K562 (cell line): ENCODE results near the gene GTF2H4.

Experiments
- EP300 ChIP-seq: IDR thresholded peaks from 2 replicates; pipeline ENCODE4 v1.6.1; 2012; ENCODE audit warnings: low read length, improper control_type of control experiment
- FOXA1 ChIP-seq: fragments of 450-650 bp; IDR thresholded peaks from 2 replicates; pipeline ENCODE4 v1.6.1; 2016; ENCODE audit warnings: mild to moderate bottlenecking, borderline replicate concordance
- MAFF ChIP-seq: IDR thresholded peaks from 2 replicates; pipeline ENCODE4 v1.6.1; 2012; ENCODE audit warnings: low read length, improper control_type of control experiment
- NFE2L1 ChIP-seq: fragments of 450-650 bp; IDR thresholded peaks from 2 replicates; pipeline ENCODE4 v1.6.1; 2016; ENCODE audit warnings: missing genetic modification characterization, low read depth, mild to moderate bottlenecking, missing compliant biosample characterization, moderate library complexity, borderline replicate concordance
- NFRKB ChIP-seq: fragments of 450-650 bp; IDR thresholded peaks from 2 replicates; pipeline ENCODE4 v1.6.1; 2016; ENCODE audit warnings: low read depth
- POLR2A ChIP-seq: fragments of 450-650 bp; conservative IDR thresholded peaks from 2 replicates; pipeline ENCODE4 v1.6.1; 2016
- POLR2AphosphoS2 ChIP-seq: IDR thresholded peaks from 2 replicates; pipeline ENCODE4 v1.6.1; 2012; ENCODE audit warnings: low read length, improper control_type of control experiment
- SIRT6 ChIP-seq: IDR thresholded peaks from one replicate; pipeline ENCODE4 v1.6.1; 2012; ENCODE audit warnings: low read depth, mild to moderate bottlenecking, control low read depth, inconsistent platforms, low read length, moderate library complexity
- ZFP36 ChIP-seq: fragments of 150-350 bp; IDR thresholded peaks from 2 replicates; pipeline ENCODE4 v1.6.1; 2018; ENCODE audit warnings: low read length, low read depth; ENCODE audit not compliant: partially characterized antibody
- ZMIZ1 ChIP-seq, 2 experiments: fragments of 150-350 bp in 1 of 2; IDR thresholded peaks; 2 replicates each; pipeline ENCODE4 v1.6.1; 2012 to 2016; ENCODE audit warnings: low read depth in 2 of 2, low read length in 2 of 2, mild to moderate bottlenecking in 1 of 2, moderate library complexity in 1 of 2
- ZNF780A ChIP-seq: fragments of 250-450 bp; sonication (Bioruptor Pico); IDR thresholded peaks from 2 replicates; pipeline ENCODE4 v1.5.0; 2021; ENCODE audit warnings: mild to moderate bottlenecking
- TF ChIP-seq, protein P1 (sequence below): fragments of 250-450 bp; sonication (Bioruptor Pico); IDR thresholded peaks from 2 replicates; pipeline ENCODE4 v1.4.0; 2020; ENCODE audit warnings: mild to moderate bottlenecking
- TF ChIP-seq, protein P2 (sequence below), 2 experiments: fragments of 450-650 bp; conservative IDR thresholded peaks; 2 replicates each; pipeline ENCODE4 v1.6.1; 2017; ENCODE audit warnings: mild to moderate bottlenecking in 2 of 2, moderate library complexity in 2 of 2
- TF ChIP-seq, protein P3 (sequence below): fragments of 450-650 bp; IDR thresholded peaks from 2 replicates; pipeline ENCODE4 v1.6.1; 2016

DNA sequence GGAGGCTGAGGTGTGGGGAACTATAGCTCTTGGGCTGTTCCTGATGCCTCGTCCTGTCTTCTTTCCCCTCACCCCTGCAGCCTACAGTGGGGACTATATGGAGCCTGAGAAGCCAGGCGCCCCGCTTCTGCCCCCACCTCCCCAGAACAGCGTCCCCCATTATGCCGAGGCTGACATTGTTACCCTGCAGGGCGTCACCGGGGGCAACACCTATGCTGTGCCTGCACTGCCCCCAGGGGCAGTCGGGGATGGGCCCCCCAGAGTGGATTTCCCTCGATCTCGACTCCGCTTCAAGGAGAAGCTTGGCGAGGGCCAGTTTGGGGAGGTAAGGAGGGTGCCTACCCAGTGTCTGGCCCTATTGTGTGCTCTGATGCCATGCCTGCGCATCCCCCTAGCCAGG lies 11.5 kb upstream of the GTF2H4 start:
- TF ChIP-seq FOXA1 = no peak
- TF ChIP-seq NFE2L1 = no peak
- no peak for TF ChIP-seq POLR2A
- no peak for TF ChIP-seq MAFF
- TF ChIP-seq ZFP36 = no peak
- TF ChIP-seq ZMIZ1 (IDR thresholded peaks at IDR 0.05; ENCODE audit: low read depth in 2 of 2, low read length in 2 of 2) = no peak
- TF ChIP-seq SIRT6 = no peak
- TF ChIP-seq EP300 = no peak
- no peak for TF ChIP-seq ZNF780A (CRISPR knock-in tag)
- no peak for TF ChIP-seq NFRKB
- TF ChIP-seq, protein P1, sequence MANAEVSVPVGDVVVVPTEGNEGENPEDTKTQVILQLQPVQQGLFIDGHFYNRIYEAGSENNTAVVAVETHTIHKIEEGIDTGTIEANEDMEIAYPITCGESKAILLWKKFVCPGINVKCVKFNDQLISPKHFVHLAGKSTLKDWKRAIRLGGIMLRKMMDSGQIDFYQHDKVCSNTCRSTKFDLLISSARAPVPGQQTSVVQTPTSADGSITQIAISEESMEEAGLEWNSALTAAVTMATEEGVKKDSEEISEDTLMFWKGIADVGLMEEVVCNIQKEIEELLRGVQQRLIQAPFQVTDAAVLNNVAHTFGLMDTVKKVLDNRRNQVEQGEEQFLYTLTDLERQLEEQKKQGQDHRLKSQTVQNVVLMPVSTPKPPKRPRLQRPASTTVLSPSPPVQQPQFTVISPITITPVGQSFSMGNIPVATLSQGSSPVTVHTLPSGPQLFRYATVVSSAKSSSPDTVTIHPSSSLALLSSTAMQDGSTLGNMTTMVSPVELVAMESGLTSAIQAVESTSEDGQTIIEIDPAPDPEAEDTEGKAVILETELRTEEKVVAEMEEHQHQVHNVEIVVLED (CRISPR knock-in tag) = no peak
- TF ChIP-seq, protein P2, sequence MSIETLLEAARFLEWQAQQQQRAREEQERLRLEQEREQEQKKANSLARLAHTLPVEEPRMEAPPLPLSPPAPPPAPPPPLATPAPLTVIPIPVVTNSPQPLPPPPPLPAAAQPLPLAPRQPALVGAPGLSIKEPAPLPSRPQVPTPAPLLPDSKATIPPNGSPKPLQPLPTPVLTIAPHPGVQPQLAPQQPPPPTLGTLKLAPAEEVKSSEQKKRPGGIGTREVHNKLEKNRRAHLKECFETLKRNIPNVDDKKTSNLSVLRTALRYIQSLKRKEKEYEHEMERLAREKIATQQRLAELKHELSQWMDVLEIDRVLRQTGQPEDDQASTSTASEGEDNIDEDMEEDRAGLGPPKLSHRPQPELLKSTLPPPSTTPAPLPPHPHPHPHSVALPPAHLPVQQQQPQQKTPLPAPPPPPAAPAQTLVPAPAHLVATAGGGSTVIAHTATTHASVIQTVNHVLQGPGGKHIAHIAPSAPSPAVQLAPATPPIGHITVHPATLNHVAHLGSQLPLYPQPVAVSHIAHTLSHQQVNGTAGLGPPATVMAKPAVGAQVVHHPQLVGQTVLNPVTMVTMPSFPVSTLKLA (conservative IDR thresholded peaks at IDR 0.05) = no peak
- TF ChIP-seq, protein P3, sequence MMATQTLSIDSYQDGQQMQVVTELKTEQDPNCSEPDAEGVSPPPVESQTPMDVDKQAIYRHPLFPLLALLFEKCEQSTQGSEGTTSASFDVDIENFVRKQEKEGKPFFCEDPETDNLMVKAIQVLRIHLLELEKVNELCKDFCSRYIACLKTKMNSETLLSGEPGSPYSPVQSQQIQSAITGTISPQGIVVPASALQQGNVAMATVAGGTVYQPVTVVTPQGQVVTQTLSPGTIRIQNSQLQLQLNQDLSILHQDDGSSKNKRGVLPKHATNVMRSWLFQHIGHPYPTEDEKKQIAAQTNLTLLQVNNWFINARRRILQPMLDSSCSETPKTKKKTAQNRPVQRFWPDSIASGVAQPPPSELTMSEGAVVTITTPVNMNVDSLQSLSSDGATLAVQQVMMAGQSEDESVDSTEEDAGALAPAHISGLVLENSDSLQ = no peak
- no peak for TF ChIP-seq POLR2AphosphoS2
